GM12873 (cell line): Measurements from ENCODE around the gene SGMS1.

Experiments
- TF ChIP-seq, protein P1 (sequence below): IDR thresholded peaks from 2 replicates; pipeline ENCODE4 v1.5.1; 2012; ENCODE audit warnings: low read depth, mild to moderate bottlenecking, moderate library complexity, low read length, control low read depth; ENCODE audit not compliant: insufficient read depth; ENCODE audit errors: missing control alignments

Gene SGMS1

DNA sequence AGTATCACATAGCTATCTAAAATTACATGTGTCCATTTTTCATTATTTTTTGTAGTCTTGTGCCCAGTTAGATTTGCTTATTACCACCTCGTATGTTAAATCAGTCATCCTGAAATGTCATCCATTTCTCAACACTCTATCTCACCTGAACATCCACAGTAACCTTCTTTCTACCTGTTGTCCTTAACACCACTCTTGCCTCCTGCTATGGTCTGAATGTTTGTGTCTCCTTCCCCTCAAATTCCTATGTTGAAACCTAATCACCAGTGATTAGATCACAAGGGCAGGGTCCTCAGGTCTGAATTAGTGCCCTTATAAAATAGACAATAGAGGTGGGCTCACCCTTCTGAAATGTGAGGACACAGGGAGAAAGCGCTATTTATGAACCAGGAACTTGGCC, 292.3 kb downstream of the SGMS1 start:
- TF ChIP-seq, protein P1, sequence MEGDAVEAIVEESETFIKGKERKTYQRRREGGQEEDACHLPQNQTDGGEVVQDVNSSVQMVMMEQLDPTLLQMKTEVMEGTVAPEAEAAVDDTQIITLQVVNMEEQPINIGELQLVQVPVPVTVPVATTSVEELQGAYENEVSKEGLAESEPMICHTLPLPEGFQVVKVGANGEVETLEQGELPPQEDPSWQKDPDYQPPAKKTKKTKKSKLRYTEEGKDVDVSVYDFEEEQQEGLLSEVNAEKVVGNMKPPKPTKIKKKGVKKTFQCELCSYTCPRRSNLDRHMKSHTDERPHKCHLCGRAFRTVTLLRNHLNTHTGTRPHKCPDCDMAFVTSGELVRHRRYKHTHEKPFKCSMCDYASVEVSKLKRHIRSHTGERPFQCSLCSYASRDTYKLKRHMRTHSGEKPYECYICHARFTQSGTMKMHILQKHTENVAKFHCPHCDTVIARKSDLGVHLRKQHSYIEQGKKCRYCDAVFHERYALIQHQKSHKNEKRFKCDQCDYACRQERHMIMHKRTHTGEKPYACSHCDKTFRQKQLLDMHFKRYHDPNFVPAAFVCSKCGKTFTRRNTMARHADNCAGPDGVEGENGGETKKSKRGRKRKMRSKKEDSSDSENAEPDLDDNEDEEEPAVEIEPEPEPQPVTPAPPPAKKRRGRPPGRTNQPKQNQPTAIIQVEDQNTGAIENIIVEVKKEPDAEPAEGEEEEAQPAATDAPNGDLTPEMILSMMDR = no peak

DNA sequence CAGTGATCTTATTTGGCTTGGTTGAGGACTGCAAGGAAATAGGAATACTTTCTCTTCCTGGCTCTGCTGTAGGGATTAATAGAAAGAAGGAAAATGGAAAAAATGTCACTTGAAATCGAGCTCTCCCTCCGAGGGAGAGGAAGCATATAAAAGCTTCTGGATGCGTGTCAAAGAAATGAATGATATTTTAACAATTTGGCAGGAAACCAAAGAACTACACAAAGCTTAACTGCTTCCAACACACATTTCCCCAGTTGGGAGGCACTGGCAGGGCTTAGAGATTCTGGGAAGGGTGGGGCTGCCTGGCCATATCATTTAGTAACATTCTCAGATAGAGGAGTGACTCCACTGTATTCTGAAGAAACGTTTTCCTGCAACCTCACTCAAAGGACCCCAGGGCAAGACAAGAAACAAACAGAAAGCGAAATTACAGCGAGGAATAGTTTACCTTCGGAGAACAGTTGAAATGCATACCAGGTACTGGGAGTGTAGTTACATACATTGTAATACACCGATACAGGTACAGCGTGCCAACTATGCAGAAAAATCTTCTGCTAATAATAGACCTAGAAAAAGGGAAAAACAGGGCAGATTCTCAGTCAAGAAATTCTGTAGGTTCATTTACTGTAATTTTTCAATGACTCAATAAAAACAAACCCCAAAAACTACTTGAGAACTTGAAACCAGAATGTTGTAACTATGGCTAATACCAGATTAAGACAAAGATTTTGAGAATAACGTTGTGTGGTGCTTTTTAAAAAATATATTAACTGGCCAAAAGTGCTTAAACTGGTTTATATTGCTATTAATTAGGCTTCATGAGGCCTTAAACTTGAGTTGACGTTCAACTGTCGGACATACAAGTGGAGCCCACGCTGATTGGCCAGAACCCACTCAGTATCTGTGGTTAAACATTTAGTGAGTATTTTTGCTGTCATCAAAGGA, 296.7 kb downstream of the SGMS1 start:
- TF ChIP-seq, protein P1 = no peak

DNA sequence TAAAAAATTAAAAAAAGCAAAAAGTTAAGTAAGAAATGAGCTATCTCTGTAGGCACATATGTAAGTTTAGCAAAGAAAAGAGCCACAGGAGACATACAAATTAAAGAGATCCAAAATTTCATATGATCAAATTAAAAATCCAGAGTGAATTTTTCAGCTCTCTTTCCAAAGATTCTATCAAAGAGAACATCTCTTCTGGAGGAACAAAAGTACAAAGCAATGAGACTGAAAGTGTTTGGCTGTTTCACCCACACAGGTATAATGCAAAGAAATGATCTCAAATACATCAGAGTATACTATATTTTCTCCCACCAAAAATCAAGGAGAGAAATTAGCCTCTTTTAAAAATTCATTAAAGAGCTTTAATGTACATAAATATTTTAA, 297.6 kb downstream of the SGMS1 start:
- TF ChIP-seq, protein P1 = no peak

DNA sequence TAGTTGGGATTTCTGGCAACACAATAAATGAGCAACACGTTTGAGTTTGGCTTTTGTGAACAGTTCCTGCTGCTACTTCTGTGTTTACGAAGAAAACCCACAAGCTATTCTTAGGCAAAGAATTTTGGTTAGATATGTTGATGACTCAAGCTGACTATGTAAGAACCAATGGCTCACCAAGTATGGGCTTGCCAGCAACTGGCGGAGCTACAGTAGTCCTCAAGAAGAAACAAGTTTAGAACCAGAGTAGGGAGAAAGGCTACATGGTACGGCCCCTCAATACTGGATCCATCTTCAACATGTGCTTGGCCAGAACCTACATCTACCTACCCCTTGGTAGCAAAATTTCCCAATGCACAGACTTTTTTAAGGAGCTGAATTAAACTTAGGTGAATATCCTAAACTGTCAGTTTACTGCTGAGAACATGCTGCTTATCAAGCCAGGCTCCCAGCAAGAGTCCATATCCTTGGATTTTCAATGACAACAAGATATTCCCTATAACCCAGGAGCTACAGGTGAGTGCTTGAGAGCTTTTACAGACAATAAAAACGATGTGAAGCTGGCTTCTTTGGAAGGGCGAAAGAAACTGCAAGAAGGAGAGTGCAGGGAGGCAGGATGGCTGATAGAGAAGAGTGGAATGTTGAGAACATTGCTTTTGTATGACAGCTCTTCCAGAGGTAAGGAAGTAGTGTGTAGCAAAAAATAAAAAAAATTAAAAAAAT, 298.1 kb downstream of the SGMS1 start:
- TF ChIP-seq, protein P1 = no peak

DNA sequence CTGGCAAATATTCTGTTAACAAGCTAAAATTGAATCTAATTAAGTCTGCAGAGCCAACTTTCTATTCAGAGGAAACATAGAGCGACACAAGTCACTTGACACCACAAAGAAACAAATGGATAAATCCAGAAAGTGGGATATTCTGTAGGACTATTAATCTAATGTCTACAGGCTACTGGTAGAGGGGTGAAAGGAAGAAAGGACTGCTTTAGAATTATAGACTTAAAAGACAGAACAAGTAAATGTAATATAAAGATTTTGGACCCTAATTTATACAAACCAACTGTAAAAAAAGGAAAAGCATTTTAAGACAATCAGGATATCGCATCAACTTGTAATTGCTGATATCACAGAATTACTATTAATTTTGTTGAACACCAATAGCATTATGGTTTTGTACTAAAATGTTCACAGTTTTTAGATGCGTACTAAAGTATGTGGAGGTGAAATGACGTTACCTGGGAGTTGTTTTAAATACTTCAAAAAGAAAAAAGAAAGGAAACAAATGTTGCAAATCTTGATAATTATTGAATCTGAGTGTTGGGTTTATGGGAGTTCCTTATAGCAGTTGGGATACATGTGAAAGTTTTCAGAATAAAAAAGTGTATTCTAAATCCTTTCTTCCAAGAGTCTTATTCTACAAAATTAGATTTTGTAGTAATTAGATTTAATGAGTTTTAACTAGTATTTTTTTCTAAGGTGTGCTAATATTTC, 298.9 kb downstream of the SGMS1 start:
- TF ChIP-seq, protein P1 = no peak

DNA sequence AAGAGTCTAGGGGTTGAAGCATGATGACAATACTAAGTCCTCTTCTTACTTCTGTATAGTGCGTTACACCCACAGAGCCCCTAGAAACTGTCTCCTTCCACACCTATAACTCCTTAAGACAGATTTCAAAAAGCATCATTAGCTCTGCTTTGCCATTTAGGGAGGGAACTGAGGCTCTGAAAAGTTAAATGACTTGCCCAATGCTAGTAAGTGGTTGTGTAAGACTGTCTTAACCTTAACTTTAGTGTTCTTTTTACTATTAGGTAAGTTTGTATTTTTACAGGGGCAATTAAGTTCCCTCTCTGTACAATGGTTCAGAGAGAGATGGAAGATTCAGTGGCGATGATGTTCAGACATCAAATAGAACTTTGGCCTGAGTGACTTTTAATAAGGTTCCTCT, 299.7 kb downstream of the SGMS1 start:
- TF ChIP-seq, protein P1 = no peak

DNA sequence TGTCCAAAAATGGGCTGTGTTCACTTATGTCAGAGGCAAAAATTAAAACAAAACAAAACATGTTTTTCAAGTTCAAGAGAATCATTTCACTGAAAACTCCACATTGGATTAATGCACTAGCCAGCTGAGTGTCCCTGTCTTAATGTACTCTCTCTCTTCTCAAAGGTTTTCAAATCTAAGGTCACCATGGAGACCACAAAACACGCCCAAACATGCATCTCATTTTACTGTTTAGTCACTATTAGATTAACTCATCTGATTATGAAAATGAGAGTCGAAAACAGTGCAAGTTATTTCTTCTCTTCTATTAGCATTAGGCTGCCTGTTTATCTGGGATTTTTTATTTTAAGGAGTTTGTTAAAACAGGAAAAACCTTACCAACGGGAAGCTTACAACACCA, 301.7 kb downstream of the SGMS1 start:
- TF ChIP-seq, protein P1 = no peak
